Gastrocnemius medialis (tissue), 4 donors: ENCODE measurements around the gene NDRG4. TPM values are rescaled to one million over a fixed set of nuclear protein-coding genes. Genes with fewer than 3 reads are reported as not detected.

Experiments used
- ATAC-seq, 2 donors: fragments of 150-250 bp; one replicate each; pipeline ENCODE4 v1.9.1; 2016
- DNase-seq, 2 donors: peaks; one replicate each; pipeline ENCODE4 v3.0.0-alpha.2; 2019
- H3K27ac ChIP-seq, 4 donors: fragments of 200-600 bp; sonication (generic); 1 replicate in 1 of 4; 2 replicates in 3 of 4; pipeline ENCODE4 v1.5.1; 2016 to 2018; ENCODE audit warnings: mild to moderate bottlenecking in 2 of 4, moderate library complexity in 1 of 4
- H3K27me3 ChIP-seq, 3 donors: fragments of 200-600 bp; sonication (generic) in 2 of 3; 1 replicate in 1 of 3; 2 replicates in 2 of 3; pipeline versions ENCODE4 v1.5.1 to v1.6.0; 2016 to 2019; ENCODE audit warnings: mild to moderate bottlenecking in 1 of 3, moderate library complexity in 1 of 3
- H3K36me3 ChIP-seq, 2 donors: fragments of 200-600 bp; sonication (generic) in 1 of 2; one replicate each; pipeline ENCODE4 v1.5.1; 2017 to 2018
- H3K4me1 ChIP-seq, 2 donors: fragments of 200-600 bp; sonication (generic) in 1 of 2; one replicate each; pipeline ENCODE4 v1.5.1; 2016 to 2017; ENCODE audit warnings: mild to moderate bottlenecking in 2 of 2
- H3K4me3 ChIP-seq, 4 donors: fragments of 200-600 bp; sonication (generic) in 3 of 4; 1 replicate in 1 of 4; 2 replicates in 3 of 4; pipeline ENCODE4 v1.5.1; 2016 to 2019; ENCODE audit warnings: mild to moderate bottlenecking in 2 of 4
- H3K9me3 ChIP-seq, 3 donors: fragments of 200-600 bp; sonication (generic) in 2 of 3; 1 replicate in 1 of 3; 2 replicates in 2 of 3; pipeline ENCODE4 v1.5.1; 2016 to 2019
- POLR2A ChIP-seq, 2 donors: fragments of 450-650 bp; IDR thresholded peaks; one replicate each; pipeline ENCODE4 v1.6.1; 2017; ENCODE audit warnings: antibody characterized with exemption in 2 of 2, mild to moderate bottlenecking in 2 of 2, moderate library complexity in 2 of 2
- in situ Hi-C, 4 donors: fragments of 200-750 bp; cut with MboI; loops; one replicate each; pipeline versions ENCODE4 v1.15.0 to v1.8.0; 2017; ENCODE audit warnings: low sequenced_read_pairs in 4 of 4
- intact Hi-C: fragments of 100-400 bp; cut with DNase I; formaldehyde crosslinking; loops from one replicate; pipeline ENCODE4 v1.15.1; 2023; ENCODE audit warnings: low total_unique reads
- total RNA-seq, 4 donors: library from RNA; depleted of rRNA; stranded (reverse); fragments of >200 nt; gene quantifications; one replicate each; pipeline versions ENCODE4 v1.1.0 to v1.2.3, GENCODE V29; 2016
- TF ChIP-seq, protein P1 (sequence below), 5 experiments: fragments of 450-650 bp in 3 of 5; fragments of 200-600 bp in 2 of 5; sonication (generic) in 2 of 5; IDR thresholded peaks in 4 of 5; conservative IDR thresholded peaks in 1 of 5; 1 replicate in 4 of 5; 2 replicates in 1 of 5; pipeline ENCODE4 v1.5.1; 2016 to 2019; ENCODE audit warnings: antibody characterized with exemption in 5 of 5, mild to moderate bottlenecking in 3 of 5, moderate library complexity in 3 of 5

Gene NDRG4
- total RNA-seq, 4 donors from 2014 or later, result 2.0 to 13.3 (median 6.5) TPM

DNA sequence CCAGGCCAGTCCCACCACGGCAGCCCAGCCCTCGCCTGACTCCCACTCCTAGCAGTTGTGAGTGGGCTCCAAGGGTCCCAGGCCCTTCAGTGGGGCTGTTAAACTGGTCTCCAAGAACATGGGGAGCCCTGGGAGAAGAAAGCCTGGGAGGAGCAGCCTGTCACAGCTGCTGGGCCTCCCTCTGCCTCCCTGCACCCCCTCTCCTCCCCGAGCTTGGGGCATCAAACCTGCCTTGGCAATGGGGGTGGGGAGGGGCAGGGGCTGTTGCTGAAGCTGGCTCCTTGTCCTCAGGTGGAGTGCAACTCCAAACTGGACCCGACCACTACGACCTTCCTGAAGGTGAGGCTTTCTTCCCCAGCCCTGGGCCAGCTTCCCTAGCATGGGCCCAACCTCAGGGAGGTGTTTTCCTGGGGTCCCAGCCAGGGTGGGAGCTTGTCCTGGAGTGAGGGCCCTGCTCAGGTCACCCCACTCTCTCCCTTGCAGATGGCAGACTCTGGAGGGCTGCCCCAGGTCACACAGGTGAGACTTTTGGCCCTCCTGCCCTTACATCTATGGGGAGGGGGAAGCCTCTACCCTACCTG lies 8.8 kb downstream of the NDRG4 start:
- intact Hi-C loops, result no loop called here
- Histone ChIP-seq H3K4me1 (peaks cover 0 to 7% of the 10 kb centered on the region in 2 donors), H3K27ac (no peak overlapping the region), H3K4me3 (no peak overlapping the region), H3K36me3 (no peaks in the 10 kb centered on the region), H3K27me3 (no peaks in the 10 kb centered on the region), H3K9me3 (no peaks in the 10 kb centered on the region)
- in situ Hi-C loops, result loop anchor here in 2 of 4 donors (25.0 kb wide), 2 partner anchors 154 to 229 kb away; partner anchors contain the start of gene GOT2 (in 1 of the 2)
- DNase-seq (peak in 1 of 2 donors; percentile 7), ATAC-seq (no peak)
- TF ChIP-seq POLR2A (IDR thresholded peaks at IDR 0.05), result no peak
- TF ChIP-seq, protein P1, sequence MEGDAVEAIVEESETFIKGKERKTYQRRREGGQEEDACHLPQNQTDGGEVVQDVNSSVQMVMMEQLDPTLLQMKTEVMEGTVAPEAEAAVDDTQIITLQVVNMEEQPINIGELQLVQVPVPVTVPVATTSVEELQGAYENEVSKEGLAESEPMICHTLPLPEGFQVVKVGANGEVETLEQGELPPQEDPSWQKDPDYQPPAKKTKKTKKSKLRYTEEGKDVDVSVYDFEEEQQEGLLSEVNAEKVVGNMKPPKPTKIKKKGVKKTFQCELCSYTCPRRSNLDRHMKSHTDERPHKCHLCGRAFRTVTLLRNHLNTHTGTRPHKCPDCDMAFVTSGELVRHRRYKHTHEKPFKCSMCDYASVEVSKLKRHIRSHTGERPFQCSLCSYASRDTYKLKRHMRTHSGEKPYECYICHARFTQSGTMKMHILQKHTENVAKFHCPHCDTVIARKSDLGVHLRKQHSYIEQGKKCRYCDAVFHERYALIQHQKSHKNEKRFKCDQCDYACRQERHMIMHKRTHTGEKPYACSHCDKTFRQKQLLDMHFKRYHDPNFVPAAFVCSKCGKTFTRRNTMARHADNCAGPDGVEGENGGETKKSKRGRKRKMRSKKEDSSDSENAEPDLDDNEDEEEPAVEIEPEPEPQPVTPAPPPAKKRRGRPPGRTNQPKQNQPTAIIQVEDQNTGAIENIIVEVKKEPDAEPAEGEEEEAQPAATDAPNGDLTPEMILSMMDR (IDR thresholded peaks at IDR 0.05 in 4 of 5, conservative IDR thresholded peaks at IDR 0.05 in 1 of 5), result no peak

DNA sequence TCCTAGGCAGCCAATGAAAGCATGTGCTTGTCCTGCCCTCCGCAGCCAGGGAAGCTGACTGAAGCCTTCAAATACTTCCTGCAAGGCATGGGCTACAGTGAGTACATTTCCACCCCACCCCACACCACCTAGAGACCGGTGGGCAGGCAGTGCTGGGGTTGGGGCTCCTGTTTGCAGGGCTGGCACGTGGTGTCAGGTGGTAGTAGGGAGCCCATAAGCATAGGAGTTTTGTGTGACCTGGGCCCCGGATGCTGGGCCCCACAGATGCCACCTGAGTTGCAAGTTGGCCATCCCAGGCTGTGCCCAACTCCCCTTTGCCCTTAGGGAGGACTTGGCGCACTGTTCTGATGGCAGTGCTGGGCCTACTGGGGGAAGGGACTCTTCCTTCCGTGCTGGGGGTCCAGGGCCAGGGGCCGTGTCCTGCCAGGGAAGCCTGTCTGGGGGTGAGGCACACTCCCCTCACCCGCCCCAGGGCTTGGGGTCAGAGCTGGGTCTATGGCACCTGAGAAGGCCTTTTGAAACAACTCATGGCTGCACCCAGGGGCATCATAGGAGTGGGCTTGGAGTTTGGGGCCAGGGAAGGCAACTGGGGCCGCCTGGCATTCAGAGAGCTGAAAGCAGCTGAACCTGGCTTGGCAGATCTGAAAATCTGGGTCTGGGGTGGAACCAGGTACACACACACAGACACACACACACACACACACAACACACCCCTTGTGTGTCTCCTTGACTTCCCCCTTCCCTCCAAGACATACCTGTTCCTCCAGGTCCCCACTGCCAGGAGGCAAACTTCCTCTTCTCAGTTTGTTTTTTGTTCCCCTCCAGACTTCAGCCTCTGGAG lies 9.5 kb downstream of the NDRG4 start:
- DNase-seq (peak in 1 of 2 donors; percentile 8), ATAC-seq (no peak)
- intact Hi-C loops (loop anchor here (5.0 kb wide), 1 partner anchor 248 kb away; no protein-coding TSS in a partner anchor), in situ Hi-C loops (loop anchor here in 3 of 4 donors (10.0 to 25.0 kb wide), 3 partner anchors 115 to 228 kb away; partner anchors contain the start of genes CNOT1 (in 1 of the 3) and GOT2 (in 1 of the 3))
- Histone ChIP-seq H3K9me3 (no peaks in the 10 kb centered on the region), H3K36me3 (no peaks in the 10 kb centered on the region), H3K27me3 (no peaks in the 10 kb centered on the region), H3K27ac (no peak overlapping the region), H3K4me1 (peaks cover 3 to 9% of the 10 kb centered on the region in 2 donors), H3K4me3 (no peak overlapping the region)
- no peak for TF ChIP-seq POLR2A (IDR thresholded peaks at IDR 0.05)
- TF ChIP-seq, protein P1 (IDR thresholded peaks at IDR 0.05 in 4 of 5, conservative IDR thresholded peaks at IDR 0.05 in 1 of 5), result no peak

GRCh38 chr16:58510097-58510775 lies 10.3 kb downstream of the NDRG4 start:
- in situ Hi-C loops, result loop anchor here in 3 of 4 donors (10.0 to 25.0 kb wide), 3 partner anchors 115 to 227 kb away; partner anchors contain the start of genes CNOT1 (in 1 of the 3) and GOT2 (in 1 of the 3)
- intact Hi-C loops, result loop anchor here (5.0 kb wide), 1 partner anchor 247 kb away; no protein-coding TSS in a partner anchor
- ATAC-seq (no peak), DNase-seq (peak in 1 of 2 donors; percentile 9)
- Histone ChIP-seq H3K4me3 (no peak overlapping the region), H3K4me1 (peaks cover 4 to 14% of the 10 kb centered on the region in 2 donors), H3K27ac (no peak overlapping the region), H3K9me3 (no peaks in the 10 kb centered on the region), H3K36me3 (no peaks in the 10 kb centered on the region), H3K27me3 (no peaks in the 10 kb centered on the region)
- TF ChIP-seq, protein P1 (IDR thresholded peaks at IDR 0.05 in 4 of 5, conservative IDR thresholded peaks at IDR 0.05 in 1 of 5), result no peak

DNA sequence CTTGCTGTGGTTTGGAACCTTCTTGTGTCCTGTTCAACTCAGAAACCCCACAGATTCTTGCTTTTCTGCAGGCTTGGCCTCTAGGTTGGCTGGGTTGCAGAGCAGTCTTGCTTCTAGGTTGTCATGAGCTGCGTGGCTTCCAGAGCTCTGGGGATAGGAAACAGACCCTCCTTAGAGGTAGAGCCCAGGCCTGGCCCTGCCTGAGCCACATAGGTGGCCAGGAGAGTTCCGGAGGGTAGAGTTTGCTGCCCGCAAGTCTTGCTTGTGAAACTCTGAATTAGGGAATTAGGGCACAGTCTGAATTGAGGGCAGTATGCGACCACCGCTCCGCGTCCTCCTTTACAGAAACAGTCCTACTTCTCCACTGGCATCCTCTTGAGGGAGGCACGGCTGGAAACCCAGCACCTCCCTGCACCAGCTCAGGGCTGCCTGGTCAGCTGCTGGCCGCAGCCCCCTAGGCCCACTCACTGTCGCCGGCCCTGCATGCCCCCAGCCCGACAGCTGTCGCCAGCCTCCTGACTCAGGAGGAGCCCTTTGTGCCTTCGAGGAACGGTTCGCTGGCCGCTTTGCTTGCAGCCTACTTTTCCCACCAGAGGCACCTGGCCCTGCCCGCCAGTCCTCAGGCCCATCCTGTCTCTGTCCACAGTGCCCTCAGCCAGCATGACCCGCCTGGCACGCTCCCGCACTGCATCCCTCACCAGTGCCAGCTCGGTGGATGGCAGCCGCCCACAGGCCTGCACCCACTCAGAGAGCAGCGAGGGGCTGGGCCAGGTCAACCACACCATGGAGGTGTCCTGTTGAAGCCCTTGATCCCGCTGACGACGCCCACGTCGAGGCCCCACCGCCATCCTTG lies 11.1 kb downstream of the NDRG4 start:
- in situ Hi-C loops, result loop anchor here in 3 of 4 donors (10.0 to 25.0 kb wide), 3 partner anchors 114 to 226 kb away; partner anchors contain the start of genes CNOT1 (in 1 of the 3) and GOT2 (in 1 of the 3)
- TF ChIP-seq, protein P1 (IDR thresholded peaks at IDR 0.05 in 4 of 5, conservative IDR thresholded peaks at IDR 0.05 in 1 of 5), result no peak
- no peak for TF ChIP-seq POLR2A (IDR thresholded peaks at IDR 0.05)
- no peaks in the 10 kb centered on the region for H3K9me3 ChIP-seq
- no peaks in the 10 kb centered on the region for H3K36me3 ChIP-seq
- ATAC-seq (no peak), DNase-seq (no peak)
- no peak overlapping the region for H3K4me3 ChIP-seq
- peaks cover 4 to 14% of the 10 kb centered on the region in 2 donors for H3K4me1 ChIP-seq
- H3K27me3 ChIP-seq, result no peaks in the 10 kb centered on the region
- H3K27ac ChIP-seq, result no peak overlapping the region
- intact Hi-C loops, result loop anchor here (5.0 kb wide), 1 partner anchor 246 kb away; no protein-coding TSS in a partner anchor
